GM18951 (cell line): ENCODE results near the gene RICTOR.

ENCODE experiments used
- POLR2A ChIP-seq: IDR thresholded peaks from 4 replicates; pipeline ENCODE4 v1.6.1; 2011; ENCODE audit warnings: mild to moderate bottlenecking; ENCODE audit not compliant: insufficient read length, insufficient read depth; ENCODE audit errors: extremely low read depth
- in situ Hi-C: fragments of 300-500 bp; cut with MboI; formaldehyde crosslinking; loops from one replicate; pipeline ENCODE4 v1.12.0; 2022; ENCODE audit warnings: low sequenced_read_pairs, mixed read lengths, inconsistent platforms; ENCODE audit not compliant: unreplicated experiment

The RICTOR gene, protein sequence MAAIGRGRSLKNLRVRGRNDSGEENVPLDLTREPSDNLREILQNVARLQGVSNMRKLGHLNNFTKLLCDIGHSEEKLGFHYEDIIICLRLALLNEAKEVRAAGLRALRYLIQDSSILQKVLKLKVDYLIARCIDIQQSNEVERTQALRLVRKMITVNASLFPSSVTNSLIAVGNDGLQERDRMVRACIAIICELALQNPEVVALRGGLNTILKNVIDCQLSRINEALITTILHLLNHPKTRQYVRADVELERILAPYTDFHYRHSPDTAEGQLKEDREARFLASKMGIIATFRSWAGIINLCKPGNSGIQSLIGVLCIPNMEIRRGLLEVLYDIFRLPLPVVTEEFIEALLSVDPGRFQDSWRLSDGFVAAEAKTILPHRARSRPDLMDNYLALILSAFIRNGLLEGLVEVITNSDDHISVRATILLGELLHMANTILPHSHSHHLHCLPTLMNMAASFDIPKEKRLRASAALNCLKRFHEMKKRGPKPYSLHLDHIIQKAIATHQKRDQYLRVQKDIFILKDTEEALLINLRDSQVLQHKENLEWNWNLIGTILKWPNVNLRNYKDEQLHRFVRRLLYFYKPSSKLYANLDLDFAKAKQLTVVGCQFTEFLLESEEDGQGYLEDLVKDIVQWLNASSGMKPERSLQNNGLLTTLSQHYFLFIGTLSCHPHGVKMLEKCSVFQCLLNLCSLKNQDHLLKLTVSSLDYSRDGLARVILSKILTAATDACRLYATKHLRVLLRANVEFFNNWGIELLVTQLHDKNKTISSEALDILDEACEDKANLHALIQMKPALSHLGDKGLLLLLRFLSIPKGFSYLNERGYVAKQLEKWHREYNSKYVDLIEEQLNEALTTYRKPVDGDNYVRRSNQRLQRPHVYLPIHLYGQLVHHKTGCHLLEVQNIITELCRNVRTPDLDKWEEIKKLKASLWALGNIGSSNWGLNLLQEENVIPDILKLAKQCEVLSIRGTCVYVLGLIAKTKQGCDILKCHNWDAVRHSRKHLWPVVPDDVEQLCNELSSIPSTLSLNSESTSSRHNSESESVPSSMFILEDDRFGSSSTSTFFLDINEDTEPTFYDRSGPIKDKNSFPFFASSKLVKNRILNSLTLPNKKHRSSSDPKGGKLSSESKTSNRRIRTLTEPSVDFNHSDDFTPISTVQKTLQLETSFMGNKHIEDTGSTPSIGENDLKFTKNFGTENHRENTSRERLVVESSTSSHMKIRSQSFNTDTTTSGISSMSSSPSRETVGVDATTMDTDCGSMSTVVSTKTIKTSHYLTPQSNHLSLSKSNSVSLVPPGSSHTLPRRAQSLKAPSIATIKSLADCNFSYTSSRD (N-terminal part only)

DNA sequence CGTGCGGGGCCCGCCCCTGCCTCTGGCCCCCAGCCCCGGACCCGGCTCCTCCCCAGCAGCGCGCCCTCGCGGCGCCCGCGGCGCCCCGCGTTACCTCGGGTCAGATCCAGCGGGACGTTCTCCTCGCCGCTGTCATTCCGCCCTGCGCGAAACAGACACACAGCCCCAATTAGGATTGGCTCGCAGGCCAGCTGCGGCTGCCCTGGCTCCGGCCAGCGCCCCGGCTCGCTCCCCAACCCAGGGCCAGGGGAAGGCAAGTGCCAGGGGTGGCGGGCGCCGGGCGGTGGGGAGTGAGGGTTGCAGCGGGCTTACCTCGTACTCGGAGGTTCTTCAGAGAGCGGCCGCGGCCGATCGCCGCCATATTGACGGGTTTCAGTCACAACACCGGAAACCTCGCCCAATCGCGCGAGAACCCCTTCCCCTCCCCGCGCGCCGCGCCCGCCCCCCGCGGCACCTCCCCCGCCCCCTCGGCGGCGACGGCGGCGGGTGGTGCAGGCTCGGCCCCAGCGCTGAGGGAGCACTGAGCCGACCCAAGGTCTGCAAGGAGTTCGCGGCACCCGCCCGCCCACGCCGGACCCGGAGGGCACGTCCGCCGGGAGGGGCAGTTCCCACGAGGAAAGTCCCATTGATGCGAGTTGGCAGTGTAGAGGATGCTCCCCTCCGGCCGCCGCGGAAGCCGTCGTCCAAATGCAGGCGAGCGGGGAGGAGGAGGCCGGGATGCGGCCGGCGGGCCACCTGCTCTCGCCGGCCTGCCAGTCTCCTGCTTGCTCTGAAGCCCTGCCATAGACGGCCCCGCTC, at the start of gene RICTOR:
TSS of gene RICTOR (minus strand) at position 383 of the 798 bp plus-strand sequence. CDS start at position 361, 22 bp downstream.
- peak; percentile 80 for TF ChIP-seq POLR2A
- in situ Hi-C loops = no loop called here

DNA sequence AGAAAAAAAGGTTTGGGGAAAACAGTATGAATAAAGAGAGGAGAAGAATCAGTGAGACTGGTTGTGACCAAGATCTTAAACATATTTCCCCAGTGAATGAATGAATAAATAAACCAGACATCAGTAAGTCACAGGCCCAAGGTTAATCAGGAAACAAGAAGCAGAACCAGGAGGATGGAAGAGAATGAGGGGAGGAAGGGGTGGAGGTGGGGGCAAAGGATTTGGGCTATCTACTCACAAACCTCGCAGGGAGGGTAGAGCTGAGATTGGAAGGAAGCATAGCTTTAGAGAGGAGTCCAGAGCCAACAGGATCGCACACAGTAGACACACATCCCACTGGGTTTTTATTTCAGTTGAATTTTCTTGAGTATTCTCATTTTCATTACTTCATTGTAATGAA, 47.7 kb upstream of the RICTOR start:
- in situ Hi-C loops = no loop called here
- TF ChIP-seq POLR2A = no peak

DNA sequence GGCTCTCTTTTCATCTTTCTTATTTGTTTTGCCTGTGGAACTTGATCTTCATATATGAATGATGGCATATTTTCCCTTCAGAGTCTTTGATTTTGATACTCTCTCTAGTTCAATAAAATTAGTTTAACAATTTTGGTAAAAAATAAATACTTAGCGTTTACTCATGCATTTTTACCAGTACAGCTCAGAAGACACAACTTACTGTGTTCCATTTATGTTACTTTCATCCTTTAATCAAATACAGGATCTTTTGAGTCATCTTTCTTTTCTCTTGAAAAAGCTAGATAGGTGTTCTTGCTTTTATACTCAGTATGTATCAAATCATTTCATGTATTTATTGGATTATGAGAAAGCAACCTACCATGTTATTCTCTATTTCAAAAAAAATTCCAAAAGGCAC, 47.1 kb upstream of the RICTOR start:
- no peak for TF ChIP-seq POLR2A
- in situ Hi-C loops = no loop called here

DNA sequence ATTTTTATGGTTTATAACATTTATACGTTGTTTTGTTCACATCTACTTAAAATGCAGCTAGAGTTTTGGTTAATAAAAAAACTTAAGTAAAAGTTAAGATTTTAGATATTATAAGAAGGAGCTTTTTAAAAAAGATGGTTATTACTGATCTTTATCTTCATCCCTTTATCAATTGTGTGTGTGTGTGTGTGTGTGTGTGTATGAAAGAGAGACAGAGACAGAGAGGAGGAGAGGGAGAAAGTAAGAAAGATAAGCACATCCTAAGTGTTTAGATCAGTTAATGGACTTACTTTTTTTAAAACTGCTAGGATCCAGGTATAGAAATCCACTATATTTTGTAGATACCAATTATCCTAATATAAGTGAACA, 45.8 kb upstream of the RICTOR start:
- in situ Hi-C loops = no loop called here
- TF ChIP-seq POLR2A = no peak

DNA sequence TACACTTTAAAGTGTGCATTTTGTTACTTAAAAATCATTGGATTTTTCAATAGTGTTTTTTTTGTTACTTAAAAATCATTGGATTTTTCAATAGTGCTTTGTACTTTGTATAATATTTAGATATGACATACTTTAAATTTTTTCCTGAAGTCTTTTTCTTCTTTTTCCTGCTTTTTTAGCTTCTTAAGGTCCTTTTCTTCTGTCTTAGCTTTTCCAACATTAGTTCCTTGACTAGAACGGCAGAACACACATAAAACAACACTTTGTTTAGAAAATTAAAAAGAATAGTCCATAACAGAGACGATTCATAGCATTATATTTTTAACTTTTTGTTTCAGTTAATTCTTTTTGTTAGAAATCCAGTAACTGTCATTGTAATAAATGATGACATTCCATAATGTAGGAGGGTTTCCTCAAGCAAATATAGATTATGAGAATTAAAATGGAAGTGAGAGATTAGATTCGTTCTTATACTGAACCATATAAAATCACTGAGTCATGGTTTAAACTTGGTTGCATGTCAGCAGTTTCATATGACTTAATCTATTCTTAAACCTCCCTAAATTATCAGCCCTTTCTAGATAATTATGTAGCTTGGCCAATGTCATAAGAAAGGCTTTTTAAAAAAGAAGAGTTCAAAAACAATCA, 45.3 kb upstream of the RICTOR start:
- no peak for TF ChIP-seq POLR2A
- in situ Hi-C loops = no loop called here

DNA sequence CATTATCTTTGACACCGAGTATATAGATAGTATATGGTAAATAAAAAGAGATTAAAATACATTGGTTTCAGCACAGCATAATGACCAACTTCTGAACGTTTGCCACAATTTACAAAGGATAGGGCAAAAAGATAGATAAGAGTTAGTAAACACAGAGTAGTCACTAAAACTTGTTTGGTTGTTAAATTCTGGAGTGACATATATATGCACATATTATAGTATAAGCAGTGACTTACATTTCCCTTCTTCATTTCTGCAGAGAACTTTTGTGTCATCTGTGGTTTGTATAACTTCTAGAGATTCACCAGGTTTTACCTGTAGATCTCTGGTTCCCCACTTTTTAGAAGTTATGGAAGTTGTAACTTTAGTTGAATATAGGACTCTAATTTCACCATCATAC, 44.4 kb upstream of the RICTOR start:
- no peak for TF ChIP-seq POLR2A
- in situ Hi-C loops = no loop called here

DNA sequence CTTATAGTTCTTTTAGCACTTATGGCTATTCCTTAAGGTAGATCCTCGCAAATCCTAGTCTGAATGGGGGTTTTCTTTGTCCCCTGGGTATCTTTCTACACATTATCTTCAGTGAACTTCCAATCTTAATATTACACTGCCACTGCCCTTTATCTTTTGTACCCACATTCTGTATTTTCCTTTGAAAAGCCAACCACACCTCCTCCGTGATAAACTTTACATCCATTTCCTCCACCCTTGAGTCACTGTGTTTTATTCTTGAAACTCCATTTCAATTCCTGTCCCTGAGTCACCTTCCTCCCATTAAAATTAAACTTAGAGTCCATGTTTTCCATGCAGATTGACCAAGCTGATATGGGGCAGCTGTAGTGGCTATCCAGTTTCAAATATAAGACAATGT, 43.2 kb upstream of the RICTOR start:
- in situ Hi-C loops = no loop called here
- TF ChIP-seq POLR2A = no peak

DNA sequence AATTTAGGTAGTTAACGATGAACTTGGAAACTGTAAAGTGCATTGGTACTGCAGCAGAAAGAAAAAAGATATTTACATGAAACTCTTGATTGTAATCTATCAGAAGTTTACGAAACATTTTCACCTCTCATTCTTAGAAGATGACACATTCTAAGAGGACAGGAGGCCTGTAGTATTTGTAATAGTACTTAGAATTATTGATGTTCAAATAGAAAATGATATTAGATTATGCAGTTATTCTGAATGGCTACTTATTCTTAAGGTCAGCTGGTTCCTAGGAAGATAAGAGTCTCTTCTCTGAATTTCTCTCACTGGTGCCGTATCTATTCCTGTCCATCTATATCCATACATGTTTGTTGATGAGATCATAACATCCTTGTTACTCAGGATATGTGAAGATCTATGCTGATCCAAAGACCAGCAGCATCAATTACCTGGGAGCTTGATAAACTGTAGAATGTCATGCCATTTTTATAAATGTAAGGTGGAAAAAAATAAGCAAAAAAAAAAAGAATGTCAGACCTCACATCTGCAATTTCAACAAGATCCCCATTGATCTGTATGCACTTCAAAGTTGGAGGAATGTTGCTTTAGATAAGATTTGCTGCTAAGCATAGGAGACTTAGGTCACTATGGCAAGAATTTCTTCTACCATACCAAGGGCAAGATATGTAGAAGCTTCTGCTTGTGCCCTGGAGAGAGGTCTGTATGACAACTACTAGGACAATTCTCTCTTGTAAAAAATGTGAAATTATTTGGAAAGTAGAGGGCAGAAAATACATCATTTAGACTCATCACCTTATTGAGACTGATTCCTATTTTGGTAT, 42.4 kb upstream of the RICTOR start:
- in situ Hi-C loops = no loop called here
- TF ChIP-seq POLR2A = no peak

DNA sequence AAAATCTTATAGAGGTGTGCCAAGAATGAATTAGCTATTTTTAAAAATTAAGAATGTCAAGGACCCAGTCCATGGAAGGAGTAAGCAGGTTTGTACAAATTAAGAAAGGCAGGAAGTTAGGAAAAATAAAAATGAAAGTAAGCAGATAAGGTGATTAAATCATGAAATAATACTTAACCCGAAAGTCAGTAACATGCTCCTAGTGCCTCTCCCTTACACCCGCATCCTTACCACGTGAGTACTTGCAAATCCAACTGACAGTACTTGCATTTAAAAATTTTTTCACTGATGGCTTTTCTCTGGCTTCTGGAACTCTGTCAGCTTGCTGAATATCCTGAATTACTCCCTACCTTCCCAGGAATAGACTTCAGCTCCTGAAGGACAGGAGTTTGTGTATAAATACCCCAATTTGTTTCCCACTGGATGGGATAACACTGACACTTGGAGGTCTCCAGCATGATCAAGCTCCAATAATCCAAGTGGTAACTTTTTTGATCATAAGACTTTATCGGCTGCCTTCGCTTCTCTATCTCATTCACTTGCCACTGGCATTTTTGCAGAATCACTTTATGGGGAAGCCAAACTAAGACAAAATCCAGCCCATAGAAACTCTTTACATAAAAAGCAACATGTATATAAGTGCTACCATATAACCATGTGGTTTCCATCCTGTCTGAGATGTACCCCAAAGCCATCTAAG, 41.6 kb upstream of the RICTOR start:
- no peak for TF ChIP-seq POLR2A
- in situ Hi-C loops = no loop called here

DNA sequence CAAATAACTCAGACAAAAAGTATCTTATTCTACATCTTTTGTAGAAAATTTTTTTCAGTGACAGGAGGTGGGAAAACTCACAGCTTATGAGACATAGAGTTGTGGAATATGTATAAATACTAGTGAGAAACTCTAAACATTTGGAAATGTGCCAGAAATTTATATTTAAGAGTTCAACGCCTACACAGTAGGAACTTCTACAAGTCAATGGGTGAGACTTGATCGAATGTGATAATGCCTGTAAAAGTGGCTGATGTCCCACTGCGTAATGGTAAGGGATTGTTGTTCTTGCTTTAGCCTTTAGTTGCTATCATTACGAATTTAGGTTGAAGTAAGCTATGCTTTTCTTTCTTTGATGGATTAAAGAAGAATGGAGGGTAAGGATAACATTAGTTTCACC, 40.0 kb upstream of the RICTOR start:
- TF ChIP-seq POLR2A = no peak
- in situ Hi-C loops = no loop called here
